Prostate gland (tissue), 2 donors: ENCODE data around the gene SLC25A52.

Experiments
- CTCF ChIP-seq, 4 experiments: fragments of 200-600 bp in 2 of 4; fragments of 450-650 bp in 2 of 4; sonication (generic) in 2 of 4; IDR thresholded peaks; 1 replicate in 3 of 4; 2 replicates in 1 of 4; pipeline ENCODE4 v1.5.1; 2016 to 2019; ENCODE audit warnings: antibody characterized with exemption in 4 of 4, mild to moderate bottlenecking in 2 of 4, moderate library complexity in 2 of 4
- POLR2A ChIP-seq: fragments of 450-650 bp; IDR thresholded peaks from one replicate; pipeline ENCODE4 v1.6.1; 2016; ENCODE audit warnings: antibody characterized with exemption, mild to moderate bottlenecking

DNA sequence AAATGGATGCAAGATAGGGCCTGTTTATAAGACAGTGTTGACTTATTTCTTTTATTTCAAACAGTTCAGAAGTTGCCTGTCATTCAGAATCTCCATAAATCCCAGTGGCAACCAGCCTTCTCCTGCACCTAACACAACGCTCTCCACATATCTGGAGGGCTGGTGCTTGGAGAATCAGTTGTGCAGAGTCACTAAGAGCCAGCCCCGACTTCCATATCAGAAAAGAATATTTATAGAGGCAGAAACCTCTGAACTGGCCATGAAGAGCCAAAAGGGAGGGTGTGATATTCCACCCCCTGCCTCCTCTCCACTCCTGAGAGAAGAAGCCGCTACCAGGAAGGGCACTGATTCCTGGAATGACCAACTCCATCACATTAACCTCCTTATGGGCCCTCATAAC lies 42.3 kb downstream of the SLC25A52 start:
- TF ChIP-seq CTCF (IDR thresholded peaks at IDR 0.05) (no peak), POLR2A (no peak)
